GM21423 (cell line): ENCODE results near the gene ZNF600.
A peak's percentile ranks its signal among the peaks of the same experiment; 100 is the strongest.
"Not testable (repeated sequence)": the region's sequence is repeated elsewhere in the genome, so short reads cannot be mapped to it uniquely, and the experiment has no call there.

Experiments used
- ATAC-seq: cut with Tn5 transposase; IDR thresholded peaks from one replicate; pipeline ENCODE4 v1.9.1; 2021; ENCODE audit warnings: mild to moderate bottlenecking, moderate library complexity; ENCODE audit not compliant: unreplicated experiment

The ZNF600 gene

DNA sequence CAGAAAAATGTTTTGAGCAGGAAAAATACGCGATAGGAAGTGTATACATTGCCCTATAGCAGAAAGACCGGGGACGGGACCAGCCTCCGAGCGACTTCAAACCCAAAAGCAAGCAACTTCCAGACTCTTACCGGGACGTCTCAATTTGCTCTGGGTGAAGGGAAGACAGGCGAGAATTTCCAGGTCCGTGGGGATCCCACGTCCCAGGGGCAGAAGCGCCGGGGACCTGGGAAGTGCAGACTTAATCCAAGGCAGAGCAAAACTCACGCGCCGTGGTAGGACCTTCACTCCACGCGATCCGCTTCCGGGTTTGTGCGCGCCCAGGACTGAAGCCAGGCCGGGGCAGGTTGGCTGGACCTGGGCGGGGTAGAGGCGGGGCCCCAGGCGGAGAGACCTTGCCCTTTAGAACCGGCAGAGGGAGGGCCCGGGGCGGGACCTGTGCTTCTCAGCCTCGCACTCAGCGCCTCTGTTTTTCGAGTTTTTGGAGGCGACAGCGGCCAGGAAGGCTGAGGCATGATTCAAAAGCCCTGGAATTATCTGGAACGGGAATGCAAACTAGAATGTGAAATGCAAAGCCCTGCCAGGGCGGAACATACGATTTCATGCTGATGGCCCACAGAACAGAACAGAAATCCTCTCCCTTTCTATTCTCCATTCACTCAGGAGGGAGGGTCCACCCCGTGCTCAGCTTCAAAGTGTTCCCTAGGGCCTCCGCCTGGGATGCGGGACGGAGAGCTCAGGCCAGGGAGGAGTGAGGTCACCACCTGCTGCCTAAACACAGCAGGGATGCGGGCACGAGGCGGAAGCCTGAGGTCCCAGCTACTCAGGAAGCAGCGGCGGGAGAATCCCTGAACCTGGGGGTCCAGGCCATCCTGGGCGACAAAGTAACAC is at the start of gene ZNF600:
ZNF600 (minus strand) TSS at position 328 of the 891 bp plus-strand sequence. CDS start 7,903 bp downstream, outside the sequence.
- ATAC-seq, result peak; percentile 87

DNA sequence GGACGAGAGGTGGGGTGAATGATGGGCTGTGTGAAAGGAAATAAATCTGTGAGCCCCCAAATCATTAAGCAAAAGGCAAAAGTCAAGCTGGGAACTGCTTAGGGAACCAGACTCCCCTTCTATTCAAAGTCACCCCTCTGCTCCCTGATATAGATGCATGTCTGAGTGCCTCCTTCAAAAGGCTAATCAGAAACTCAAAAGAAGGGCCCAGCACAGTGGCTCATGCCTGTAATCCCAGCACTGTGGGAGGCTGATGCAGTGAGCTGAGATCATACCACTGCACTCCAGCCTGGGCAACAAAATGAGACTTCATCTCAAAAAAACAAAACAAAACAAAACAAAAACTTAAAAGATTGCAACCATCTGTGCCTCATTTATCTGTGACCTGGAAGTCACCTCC is 47.7 kb upstream of the ZNF600 start:
- not testable (repeated sequence) for ATAC-seq

DNA sequence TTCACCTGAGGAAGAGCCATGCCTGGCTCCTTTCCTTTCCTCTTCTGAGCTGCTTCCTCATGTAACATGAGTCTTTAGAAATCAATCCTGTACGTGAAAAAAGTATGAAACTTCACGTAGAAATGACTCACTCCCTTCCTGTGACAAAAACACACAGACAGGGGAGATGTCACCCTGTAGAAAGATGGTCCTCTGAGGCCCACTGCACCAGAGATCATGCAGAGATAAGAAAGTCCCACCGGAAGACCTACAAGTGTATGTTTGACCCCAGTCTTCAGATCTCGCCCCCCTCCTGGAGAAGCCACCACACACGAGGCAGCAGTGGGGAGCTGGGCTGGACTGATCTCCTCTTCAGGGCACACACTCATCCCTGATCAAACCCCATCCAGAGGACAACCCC is 47.0 kb upstream of the ZNF600 start:
- ATAC-seq, result not testable (repeated sequence)

DNA sequence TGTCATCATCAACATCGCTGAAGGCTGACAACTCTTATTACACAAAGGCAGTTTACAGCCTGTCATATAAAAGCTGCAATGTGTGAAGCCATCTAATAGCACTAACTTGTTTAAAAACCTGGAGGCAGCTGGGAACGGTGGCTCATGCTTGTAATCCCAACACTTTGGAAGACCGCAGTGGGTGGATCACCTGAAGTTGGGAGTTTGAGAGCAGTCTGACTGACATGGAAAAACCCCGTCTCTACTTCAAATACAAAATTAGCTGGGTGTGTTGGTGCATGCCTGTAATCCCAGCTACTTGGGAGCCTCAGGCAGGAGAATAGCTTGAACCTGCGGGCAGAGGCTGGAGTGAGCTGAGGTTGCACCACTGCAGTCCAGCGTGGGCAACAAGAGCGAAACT is 43.3 kb upstream of the ZNF600 start:
- ATAC-seq, result not testable (repeated sequence)

DNA sequence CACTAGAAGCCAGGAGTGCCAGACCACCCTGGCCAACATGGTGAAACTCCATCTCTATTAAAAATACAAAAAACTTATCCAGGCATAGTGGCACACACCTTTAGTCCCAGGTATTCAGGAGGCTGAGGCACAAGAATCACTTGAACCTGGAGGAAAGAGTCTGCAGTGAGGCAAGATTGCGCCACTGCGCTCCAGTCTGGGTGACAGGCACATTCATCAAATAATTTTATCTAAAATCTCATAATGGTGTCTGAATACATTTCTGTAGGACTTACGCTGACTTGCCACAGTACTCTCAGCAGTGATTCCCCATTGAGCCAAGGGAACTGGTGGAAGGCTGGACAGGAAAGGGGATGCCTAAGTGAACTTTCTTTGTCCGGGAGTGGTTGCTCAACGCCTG is 39.2 kb upstream of the ZNF600 start:
- ATAC-seq, result no peak

DNA sequence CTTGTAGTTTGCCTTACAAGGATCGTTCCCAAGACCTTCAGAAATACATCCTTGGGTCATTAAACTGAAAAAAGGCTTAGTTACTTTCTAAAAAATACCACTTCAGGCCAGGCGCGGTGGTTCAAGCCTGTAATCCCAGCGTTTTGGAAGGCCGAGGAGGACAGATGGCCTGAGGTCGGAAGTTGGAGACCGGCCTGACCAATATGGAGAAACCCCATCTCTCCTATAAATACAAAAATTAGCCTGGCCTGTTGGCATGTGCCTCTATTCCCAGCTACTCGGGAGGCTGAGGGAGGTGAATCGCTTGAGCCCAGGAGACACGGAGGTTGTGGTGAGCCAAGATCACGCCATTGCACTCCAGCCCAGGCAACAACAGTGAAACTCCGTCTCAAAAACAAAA is 37.1 kb upstream of the ZNF600 start:
- ATAC-seq, result no peak

DNA sequence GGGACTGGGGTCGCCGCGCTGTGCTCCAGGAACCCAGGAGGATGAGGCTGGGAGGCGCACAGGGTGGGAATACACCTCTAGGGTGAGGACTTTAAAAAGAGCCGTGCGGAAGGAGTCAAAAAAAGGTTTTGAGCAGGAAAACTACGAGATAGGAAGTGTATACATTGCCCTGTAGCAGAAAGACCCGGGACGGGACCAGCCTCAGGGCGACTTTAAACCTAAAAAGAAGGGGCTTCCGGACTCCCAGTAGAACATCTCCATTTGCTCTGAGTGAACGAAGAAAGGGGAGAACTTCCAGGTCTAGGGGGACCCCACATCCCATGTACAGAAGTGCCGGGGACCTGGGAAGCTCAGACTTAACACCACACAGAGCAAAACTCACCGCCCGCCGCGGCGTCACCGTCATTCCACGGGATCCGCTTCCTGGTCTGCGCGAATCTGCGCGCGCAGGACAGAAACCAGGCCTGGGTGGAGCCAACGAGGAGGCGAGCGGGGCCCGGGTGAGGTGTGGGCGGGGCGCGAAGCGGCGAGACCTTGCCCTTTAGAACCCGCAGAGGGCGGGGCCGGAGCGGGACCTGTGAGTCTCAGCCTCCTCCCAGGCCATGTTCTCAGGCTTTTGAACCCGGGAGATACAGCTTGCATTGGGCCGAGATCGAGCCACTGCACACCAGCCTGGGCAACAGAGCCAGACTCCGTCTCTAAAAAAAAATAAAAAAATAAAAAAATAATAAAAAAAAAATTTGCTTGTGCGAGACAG is 34.8 kb upstream of the ZNF600 start, which contains the start of gene ZNF28:
ZNF28 (minus strand) TSS at position 430 of the 757 bp plus-strand sequence. CDS start 3,675 bp downstream, outside the sequence.
- ATAC-seq, result peak; percentile 99

DNA sequence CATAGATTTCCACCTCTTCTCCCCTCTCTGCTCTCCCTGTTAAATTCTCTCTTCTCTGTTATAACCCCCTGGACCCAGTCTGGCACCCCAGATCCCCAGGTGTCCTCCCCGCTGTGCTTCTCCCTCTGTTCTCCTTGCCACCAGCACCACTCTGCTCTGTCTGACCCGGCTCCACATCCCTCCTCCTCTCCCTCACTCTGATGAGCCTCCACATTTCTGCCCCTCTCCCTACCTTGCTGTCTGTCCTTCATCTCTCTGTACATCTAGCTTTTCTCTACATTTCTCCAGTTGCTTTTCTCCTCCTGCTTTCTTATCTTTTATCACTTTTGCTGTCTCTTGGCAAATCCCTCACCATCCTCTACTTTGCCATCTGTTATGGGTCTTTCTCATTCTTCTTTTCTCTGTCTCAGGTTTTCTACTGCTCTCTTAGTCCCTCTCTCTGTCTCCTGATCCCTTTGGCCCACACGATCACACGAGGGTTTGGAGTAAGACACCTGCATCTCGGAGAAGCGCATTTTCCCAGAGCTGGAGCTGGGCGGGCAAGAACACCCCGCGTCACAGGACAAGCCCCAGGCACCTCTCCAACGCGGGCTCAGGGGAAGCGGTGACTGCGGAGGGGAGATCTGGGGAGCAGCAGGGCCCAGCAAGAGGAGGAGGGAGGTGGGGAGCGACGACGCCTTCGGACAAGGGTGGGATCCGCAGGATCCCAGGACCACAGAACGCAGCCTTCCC is 34.0 kb upstream of the ZNF600 start:
- ATAC-seq, result peak; percentile 22

DNA sequence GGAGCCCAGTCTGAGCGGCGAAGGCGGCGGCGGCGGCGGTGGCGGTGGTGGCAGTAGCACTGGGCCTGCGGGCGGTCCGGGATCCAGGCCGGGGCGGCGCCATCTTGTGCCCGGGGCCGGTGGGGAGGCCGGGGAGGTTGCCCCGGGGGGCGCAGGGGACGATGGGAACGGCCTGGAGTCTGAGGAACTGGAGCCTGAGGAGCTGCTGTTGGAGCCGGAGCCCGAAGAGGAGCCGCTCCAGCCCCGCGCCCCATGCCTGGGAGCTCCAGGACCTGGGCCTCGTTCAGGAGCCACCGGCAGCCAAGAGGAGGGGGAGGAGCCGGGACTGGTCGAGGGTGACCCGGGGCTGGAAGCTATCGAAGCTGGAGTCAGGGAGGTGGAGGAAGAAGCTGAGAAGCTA is 23.2 kb upstream of the ZNF600 start:
- ATAC-seq, result no peak

DNA sequence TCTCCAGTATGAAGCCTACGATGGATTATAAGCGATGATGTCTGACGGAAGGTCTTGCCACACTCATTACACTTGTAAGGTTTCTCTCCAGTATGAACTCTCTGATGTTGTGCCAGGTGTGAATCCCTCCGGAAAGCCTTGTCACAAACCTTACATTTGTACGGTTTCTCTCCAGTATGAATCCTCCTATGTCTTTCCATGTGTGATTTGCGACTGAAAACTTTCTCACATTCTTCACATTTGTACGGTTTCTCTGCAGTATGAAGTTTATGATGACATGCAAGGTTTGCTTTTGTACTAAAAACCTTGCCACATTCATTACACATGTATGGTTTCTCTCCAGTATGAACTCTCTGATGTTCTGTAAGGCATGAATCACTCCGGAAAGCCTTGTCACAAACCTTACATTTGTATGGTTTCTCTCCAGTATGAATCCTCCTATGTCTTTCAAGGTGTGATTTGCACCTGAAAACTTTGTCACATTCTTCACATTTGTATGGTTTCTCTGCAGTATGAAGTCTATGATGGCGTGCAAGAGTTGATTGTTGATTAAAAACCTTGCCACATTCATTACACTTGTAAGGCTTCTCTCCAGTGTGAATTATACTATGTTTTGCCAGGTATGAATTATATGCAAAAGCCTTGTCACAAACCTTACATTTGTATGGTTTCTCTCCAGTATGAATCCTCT is 13.5 kb upstream of the ZNF600 start:
- ATAC-seq, result not testable (repeated sequence)

DNA sequence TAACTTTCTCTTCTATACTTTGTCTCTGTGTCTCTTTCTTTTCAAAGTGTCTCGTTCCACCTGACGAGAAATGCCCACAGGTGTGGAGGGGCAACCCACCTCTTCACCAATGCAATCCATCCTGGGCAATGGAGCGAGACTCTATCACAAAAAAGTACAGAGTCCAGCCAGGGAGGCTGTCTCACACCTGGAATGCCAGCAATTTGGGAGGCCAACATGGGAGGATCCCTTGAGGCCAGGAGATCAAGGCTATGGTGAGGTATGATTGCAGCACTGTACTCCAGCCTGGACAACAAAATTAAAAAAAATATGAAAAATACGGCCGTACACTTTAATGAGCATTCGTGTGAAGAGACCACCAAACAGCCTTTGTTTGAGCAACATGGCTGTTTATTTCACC is 2.8 kb upstream of the ZNF600 start:
- no peak for ATAC-seq

DNA sequence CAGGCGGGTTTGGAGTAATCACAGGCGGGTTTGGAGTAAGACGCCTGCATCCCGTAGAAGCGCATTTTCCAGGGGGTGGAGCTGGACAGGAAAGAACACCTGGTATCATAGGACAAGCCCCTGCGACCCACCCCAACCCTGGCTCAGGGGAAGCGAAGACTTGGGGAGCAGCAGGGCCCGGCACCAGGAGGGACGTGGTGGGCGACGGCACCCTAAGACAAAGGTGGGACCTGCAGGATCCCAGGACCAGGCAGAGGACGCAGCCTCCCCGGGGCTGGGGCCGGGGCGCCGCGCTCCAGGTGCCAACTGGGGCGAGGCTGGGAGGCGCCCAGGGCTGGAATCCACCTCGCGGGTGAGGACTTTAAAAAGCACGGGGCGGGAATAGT is 520 bp downstream of the ZNF600 start:
- ATAC-seq, result peak; percentile 22

DNA sequence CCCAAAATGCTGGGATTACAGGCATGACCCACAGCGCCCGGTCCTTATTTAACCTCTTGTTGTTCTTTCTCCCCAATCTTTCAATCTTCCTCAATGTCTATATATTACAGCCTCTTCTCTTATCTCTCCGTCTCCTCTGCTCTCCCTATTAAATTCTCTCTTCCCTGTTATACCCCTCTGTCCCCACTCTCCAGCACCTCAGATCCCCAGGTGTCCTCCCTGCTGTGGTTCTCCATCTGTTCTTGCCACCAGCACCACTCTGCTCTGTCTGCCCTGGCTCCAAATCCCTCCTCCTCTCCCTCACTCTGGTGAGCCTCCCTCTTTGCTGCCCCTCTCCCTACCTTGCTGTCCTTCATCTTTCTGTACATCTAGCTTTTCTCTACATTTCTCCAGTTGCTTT is 1.1 kb downstream of the ZNF600 start:
- no peak for ATAC-seq

DNA sequence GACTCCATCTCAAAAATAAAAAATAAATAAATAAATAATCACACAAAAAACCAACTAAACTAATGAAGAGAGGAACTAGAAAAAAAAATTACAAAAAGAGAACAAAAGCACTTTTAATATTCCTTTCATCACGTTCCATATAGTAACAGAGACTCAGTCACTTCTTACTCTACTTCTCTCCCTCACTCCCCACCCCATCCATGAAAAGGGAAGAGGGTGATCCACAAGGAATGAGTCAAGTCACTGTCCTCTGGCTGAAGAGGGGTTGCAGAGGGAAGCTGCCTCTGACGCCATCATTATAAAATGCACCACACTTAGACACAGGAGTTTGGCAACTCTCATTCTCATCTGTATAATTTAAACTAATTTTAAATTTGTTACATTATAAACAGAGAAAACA is 3.7 kb downstream of the ZNF600 start:
- not testable (repeated sequence) for ATAC-seq

DNA sequence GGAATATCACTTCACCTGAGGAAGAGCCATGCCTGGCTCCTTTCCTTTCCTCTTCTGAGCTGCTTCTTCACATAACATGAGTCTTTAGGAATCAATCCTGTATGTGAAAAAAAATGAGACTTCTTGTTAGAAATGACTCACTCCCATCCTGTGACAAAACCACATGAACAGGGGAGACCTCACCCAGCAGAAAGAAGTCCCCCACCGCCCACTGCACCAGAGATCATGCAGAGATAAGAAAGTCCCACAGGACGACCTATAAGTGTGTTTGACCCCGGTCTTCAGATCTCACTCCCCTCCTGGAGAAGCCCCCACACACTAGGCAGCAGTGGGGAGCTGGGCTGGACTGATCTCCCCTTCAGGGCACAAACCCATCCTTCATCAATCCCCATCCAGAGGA is 7.8 kb downstream of the ZNF600 start:
- ATAC-seq, result no peak

DNA sequence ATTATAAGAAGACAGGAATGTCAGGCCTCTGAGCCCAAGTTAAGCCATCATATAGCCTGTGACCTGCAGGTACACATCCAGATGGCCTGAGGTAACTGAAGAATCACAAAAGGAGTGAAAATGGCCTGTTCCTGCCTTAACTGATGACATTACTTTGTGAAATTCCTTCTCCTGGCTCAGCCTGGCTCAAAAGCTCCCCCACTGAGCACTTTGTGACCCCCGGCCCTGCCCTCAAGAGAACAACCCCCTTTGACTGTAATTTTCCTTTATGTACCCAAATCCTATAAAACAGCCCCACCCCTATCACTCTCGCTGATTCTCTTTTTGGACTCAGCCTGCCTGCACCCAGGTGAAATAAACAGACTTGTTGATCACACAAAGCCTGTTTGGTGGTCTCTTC is 30.1 kb downstream of the ZNF600 start:
- ATAC-seq, result not testable (repeated sequence)

DNA sequence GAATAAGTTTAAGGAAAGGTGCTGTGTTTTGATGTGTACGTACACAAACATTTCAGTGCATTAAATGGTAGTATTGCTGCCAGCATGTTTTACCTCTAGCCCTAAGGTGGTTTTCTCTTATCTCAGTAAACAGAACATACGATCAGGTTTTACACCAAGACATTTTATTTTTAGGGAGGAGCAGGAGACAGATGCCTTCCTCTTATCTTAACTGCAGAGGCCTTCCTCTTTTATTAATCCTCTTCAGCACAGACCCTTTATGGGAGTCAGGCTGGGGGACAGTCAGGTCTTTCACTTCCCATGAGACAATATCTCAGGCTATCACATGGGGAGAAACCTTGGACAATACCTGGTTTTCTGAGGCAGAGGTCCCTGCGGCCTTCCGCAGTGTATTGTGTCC is 36.8 kb downstream of the ZNF600 start:
- ATAC-seq, result no peak

DNA sequence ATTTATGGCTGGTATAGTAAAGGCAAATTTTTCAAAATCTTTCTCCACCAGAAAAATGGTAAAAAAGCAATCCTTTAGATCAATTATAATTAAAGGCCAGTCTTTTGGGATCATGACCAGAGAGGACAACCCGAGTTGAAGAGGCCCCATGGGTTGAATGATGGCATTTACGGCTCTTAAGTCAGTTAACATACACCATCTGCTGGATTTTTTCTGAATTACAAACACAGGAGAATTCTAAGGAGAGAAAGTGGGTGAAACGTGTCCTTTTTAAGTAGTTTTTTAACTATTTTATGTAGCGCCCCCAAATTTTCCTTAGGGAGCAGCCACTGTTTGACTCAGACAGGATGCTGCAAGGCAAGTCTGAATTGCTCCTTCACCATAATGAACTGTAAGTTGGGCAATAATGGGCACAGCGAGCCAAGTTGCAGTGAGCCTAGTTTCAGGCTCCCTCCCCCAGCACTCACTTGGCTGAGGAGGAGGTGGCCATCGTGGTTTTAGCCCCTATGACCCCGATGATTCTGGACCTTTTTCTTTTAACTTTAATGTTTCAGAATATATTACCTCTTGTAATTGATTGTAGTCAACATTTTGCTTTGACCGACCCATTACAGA is 38.1 kb downstream of the ZNF600 start:
- no peak for ATAC-seq

DNA sequence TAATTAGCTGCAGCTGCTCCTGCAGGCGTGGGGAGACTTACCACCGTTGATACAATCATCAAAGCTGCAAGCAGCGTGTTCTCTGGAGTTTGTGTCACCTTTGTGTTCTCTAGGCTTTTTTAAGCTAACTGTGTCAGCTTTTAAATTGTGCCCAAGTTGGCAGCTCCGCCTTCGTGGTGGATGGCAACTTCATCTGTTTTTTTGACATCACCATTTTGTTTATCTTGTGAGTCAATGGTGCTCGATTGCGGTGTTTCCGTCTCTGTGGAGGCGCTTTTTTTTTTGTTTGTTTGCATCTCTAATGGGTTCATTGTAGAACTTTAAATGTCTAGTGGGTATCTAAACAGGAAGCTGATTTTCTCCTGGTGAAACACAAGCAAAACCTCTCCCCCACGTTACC is 40.7 kb downstream of the ZNF600 start:
- not testable (repeated sequence) for ATAC-seq

DNA sequence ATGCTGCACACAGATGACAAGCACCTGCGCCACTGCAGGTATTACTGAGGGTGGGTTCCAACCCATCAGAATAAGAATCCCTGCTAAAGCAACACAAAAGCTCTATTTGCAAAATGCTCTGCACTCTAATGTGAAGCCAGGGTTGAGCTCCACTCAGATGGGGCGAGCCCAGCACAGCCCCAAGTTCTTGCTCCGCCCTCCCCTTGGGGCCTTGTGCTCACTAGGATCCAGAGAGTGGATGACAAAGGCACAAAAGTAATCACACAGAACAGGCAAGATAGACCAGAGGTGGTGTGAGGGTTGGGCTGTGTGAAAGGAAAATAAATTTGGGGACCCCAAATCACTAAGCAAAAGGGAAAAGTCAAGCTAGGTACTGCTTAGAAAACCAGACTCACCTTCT is 43.5 kb downstream of the ZNF600 start:
- ATAC-seq, result no peak
